ENCODE measurements around the gene PUM2.
"Not testable (repeated sequence)": the region's sequence is repeated elsewhere in the genome, so short reads cannot be mapped to it uniquely, and the experiment has no call there.

PUM2 gene

GRCh38 chr2:20371323-20372025 is 20.8 kb upstream of the PUM2 start:
- DNase-seq (ENCODE audit: low read depth, low spot score), result peak; percentile 39

DNA sequence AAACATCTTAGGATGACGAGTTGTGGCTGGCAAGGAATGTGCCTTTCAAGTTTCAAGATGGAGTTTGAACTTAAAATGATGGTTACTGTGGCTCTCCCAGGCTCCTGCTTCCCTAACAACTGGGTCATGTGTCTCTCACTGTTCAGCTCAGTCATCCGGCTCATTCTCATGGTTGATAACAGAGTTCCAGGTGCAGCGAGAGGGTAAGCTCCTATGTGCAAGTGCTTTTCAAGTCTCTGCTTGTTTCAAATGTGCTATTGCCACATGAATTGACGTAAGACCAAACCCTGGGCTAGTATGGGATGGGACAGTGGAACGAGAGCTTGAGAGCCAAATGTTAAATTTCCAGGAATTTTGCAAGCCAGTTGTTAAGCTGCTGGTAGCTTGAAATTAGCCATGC is 19.5 kb upstream of the PUM2 start:
- DNase-seq (ENCODE audit: low read depth, low spot score), result no peak

DNA sequence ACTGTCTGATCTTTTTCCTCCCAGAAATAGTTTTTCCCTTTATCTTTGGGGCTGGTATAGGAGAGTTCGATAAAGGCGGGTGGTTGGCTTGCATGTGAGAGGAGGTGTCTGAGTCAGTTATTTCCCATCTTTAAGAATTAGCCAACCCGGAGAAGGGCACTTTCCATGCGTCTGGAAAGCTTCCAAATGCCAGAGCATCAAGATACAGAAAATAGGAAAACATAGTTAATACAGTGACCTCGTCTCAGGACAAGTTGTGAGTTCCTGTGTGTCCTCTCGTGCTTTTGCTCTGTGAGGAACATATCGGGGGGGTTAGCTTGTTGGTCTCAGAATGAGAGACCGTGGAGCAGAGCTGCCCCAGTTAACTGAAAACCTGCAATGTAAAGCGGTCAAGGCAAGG is 18.7 kb upstream of the PUM2 start:
- DNase-seq (ENCODE audit: low read depth, low spot score), result no peak

GRCh38 chr2:20368706-20369105 is 18.1 kb upstream of the PUM2 start:
- DNase-seq (ENCODE audit: low read depth, low spot score), result no peak

DNA sequence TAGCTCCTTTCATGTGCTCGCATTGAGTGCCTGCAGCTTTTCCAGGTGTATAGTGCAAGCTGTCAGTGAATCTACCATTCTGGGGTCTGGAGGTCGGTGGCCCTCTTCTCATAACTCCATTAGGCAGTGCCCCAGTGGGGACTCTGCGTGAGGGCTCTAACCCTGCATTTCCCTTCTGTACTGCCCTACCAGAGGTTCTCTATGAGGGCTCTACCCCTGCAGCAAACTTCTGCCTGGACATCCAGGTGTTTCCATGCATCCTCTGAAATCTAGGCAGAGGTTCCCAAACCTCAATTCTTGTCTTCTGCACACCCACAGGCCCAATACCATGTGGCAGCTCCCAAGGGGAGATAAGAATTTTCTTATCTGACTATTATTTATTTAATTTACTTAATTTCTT is 17.3 kb upstream of the PUM2 start:
- DNase-seq (ENCODE audit: low read depth, low spot score), result not testable (repeated sequence)

DNA sequence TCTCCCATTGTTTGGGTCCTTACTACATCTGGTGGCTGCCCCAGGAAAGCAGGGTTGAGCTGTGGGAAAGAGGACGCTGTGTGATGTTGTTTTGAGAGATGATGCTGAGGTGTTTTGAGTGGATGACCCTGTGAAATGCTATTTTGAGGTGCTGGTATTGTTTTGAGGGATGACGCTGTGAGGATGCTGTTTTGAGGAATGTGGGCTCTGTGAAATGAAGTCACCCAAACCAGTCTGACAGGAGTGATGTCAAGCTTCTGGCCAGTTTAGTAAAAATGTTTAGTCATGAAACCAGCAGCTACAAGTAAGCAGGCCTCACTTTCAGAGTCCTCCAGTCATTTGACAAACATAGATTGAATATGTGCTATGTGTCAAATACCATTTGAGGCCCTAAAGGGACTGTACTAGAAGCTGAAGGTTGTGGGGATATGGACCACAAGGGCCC is 16.1 kb upstream of the PUM2 start:
- no peak for DNase-seq (ENCODE audit: low read depth, low spot score)

DNA sequence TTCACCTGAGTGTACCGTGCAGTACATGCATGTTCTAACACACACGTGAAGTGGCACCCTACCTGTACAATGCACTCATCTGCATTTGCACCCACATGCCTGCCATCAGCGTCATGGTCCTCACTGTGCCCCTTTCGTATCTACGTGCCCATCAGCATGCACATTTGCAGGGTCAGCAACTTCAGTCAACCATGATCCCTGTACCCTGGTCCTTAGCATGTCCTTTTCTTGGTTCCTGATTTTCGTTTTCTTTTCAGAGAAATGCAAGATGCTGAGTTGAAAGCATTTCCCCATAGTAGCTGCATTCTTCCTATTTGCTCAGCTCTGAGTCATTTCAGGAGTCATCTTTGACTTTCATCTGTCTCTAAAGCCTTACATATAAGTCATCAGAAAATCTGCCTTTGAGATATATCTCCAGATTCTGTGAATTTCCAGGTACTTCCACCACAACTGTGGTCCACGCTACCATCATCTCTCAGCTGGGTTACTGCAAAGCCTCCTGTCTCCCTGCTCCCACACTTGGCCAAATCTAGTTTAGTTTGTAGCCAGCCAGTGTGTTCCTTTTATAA is 14.7 kb upstream of the PUM2 start:
- DNase-seq (ENCODE audit: low read depth, low spot score), result peak; percentile 31

DNA sequence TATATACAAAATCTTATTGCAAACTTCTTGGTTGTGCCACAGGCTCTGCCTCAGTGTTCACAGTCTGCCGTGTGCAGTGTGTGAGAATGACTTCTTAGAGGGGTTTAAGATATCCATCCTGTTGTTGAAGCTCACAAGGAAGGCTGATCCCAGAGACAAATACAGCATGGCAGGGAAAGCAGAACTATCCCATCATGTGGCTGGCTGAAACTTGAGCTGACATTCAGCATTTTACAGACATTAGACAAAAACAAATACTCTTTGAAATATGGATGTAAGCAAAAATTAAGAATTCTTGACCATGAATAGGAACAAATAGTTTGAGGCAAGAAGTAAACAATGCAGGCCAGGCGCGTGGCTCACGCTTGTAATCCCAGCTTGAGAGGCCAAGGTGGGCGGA is 12.9 kb upstream of the PUM2 start:
- no peak for DNase-seq (ENCODE audit: low read depth, low spot score)

DNA sequence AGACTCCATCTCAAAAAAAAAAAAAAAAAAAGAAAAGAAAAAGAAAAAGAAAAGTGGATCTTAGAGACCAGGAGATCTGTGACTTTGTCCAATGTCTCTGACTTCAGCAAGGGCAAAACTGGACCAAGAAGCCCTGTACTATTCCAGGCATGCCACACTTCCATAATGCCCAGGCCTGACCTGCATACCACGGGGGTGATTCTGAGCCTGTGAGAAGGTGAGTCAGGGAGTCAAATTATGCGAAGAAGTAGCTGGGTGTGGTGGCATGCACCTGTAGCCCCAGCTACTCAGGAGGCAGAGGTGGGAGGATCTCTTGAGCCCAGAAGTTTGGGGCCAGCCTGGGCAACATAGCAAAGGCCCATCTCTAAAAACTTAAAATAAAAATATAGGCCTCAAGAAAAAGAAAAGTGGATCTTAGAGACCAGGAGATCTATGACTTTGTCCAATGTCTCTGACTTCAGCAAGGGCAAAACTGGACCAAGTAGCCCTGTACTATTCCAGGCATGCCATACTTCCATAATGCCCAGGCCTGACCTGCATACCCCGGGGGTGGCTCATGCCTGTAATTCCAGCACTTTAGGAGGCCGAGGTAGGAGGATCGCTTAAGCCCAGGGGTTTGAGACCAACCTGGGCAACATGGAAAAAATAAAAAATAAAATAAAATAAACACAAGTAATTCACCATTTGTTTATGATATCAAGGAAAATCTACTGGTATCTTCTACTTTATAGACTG is 12.2 kb upstream of the PUM2 start:
- DNase-seq (ENCODE audit: low read depth, low spot score), result no peak

DNA sequence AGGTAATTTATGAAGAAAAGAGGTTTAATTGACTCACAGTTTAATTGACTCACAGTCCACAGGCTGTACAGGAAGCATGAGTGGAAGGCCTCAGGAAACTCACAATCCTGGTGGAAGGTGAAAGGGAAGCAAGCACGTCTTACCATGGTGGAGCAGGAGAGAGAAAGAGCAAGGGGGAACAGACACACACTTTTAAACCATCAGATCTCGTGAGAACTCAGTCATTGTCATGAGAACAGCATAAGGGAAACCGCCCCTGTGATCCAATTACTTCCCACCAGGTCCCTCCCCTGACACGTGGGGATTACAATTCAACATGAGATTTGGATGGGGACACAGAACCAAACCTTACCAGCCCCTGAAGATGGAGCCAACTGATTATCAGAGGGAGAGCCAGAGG is 11.2 kb upstream of the PUM2 start:
- DNase-seq (ENCODE audit: low read depth, low spot score), result no peak

DNA sequence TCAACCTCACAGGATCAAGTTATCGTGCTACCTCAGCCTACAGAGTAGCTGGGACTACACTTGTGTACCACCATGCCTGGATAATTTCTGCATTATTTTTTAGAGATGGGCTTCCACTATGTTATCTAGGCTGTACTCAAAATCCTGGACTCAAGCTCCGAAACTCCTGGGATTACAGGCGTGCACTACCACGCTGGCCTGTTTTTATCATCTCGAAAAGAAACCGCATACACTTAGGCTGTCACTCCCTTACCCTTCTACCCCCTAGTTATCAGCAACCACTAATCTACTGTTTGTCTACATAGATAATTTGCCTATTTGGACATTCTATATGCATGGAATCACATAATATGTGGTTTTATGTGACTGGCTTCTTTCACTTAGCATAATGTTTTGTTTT is 8.5 kb upstream of the PUM2 start:
- DNase-seq (ENCODE audit: low read depth, low spot score), result no peak

DNA sequence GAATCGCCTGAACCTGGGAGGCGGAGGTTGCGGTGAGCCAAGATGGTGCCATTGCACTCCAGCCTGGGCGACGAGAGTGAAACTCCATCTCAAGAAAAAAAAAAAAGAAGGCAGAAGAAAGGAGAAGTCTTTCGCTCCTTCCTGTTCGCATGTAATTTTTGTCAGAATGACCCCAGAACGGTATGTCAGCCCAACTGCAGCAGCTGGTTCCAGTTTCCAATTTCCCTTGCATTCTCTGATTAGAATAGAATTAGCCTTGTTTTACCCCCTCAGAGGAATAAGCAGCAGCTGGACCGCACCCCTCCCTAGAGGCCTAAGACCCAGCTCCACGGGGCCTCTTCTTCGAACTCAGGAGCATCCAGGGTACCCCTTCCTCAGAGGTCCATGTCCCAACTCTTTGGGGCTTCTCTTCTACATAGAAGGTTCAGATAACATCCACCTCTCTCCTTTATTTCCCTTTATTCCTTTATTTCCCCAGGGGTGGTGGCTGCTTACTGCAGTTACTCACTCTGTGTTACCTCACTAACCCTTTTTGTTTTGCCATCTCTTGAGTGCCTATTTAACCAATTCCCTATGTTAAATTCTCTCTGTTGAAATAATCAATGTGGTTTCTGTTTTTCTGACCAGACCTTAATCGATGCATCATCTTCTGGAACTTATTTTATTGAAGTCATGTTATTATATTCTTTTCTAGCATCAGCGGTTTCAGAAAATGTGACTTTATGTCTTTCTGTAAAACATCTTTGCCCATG is 7.2 kb upstream of the PUM2 start:
- no peak for DNase-seq (ENCODE audit: low read depth, low spot score)

- DNase-seq (ENCODE audit: low read depth, low spot score), result peak; percentile 95
Measured at GRCh38 chr2:20356042-20356441, 5.4 kb upstream of the PUM2 start.

DNA sequence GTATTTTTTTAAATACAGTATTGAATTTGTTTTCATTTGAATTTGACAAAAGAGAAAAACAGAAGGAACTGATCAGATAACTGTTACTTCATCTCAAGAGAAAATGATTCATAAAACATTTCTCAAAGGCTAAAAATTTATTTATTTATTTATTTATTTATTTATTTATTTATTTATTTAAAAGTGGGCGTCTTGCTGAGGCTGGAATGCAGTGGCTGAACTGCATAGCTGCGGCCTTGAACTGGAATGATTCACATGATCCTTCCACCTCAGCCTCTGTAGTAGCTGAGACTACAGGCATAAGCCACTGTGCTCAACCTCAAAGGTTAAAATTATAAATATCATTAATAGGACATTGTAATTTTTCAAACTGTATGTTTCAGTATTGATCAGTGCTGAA is 4.5 kb upstream of the PUM2 start:
- DNase-seq (ENCODE audit: low read depth, low spot score), result peak; percentile 62

GRCh38 chr2:20353241-20353992 is 2.8 kb upstream of the PUM2 start:
- peak; percentile 31 for DNase-seq (ENCODE audit: low read depth, low spot score)

GRCh38 chr2:20352581-20353216 is 2.1 kb upstream of the PUM2 start:
- peak; percentile 50 for DNase-seq (ENCODE audit: low read depth, low spot score)

- peak; percentile 39 for DNase-seq (ENCODE audit: low read depth, low spot score)
Measured at GRCh38 chr2:20352230-20352578, 1.6 kb upstream of the PUM2 start.

- no peak for DNase-seq (ENCODE audit: low read depth, low spot score)
Measured at GRCh38 chr2:20351555-20352229, 1.0 kb upstream of the PUM2 start.

GRCh38 chr2:20350041-20350712 is 467 bp downstream of the PUM2 start:
- DNase-seq (ENCODE audit: low read depth, low spot score), result peak; percentile 67

- DNase-seq (ENCODE audit: low read depth, low spot score), result no peak
Measured at GRCh38 chr2:20349513-20349921, 1.1 kb downstream of the PUM2 start.
